ENCODE data around the gene PHF1. TPM values are rescaled to one million over a fixed set of nuclear protein-coding genes. Genes with fewer than 3 reads are reported as not detected.

The PHF1 gene
- polyA plus RNA-seq, 3 donors = 3.0 to 90.2 (median 3.5) TPM

GRCh38 chr6:33453393-33454008, 42.7 kb downstream of the PHF1 start:
- TF ChIP-seq CTCF (IDR thresholded peaks at IDR 0.05) = no peak
- H3K4me3 Mint-ChIP-seq = peak overlapping the region; percentile 89 to 91
- Histone ChIP-seq H3K36me3 (replicated peaks in 1 of 2; ENCODE audit: control insufficient read depth in 1 of 2, insufficient read depth in 2 of 2, low read length in 2 of 2) (peaks cover 0 to 11% of the 10 kb centered on the region in 2 donors), H3K4me2 (replicated peaks; ENCODE audit: extremely low read depth, low read length, poor library complexity, severe bottlenecking) (peak overlapping the region; percentile 86), H2AFZ (ENCODE audit: insufficient read depth, low read depth, low read length, poor library complexity, severe bottlenecking) (peak overlapping the region; percentile 87), H3K27me3 (ENCODE audit: control insufficient read depth in 2 of 2, insufficient read depth in 2 of 2, low read length in 2 of 2) (no peaks in the 10 kb centered on the region), H3K4me1 (ENCODE audit: control insufficient read depth in 1 of 2, insufficient read depth in 2 of 2, low read length in 2 of 2) (peaks cover 53 to 65% of the 10 kb centered on the region in 2 donors), H3K79me2 (ENCODE audit: insufficient read depth, low read length) (peaks cover 45% of the 10 kb centered on the region), H4K20me1 (ENCODE audit: insufficient read depth, low read length) (no peaks in the 10 kb centered on the region), H3K9ac (ENCODE audit: insufficient read depth, low read length, poor library complexity, severe bottlenecking) (peak overlapping the region; percentile 78), H3K27ac (ENCODE audit: low read depth in 1 of 2, low read length in 2 of 2) (peak overlapping the region; percentile 56 to 82), H3K9me3 (replicated peaks in 1 of 2; ENCODE audit: control insufficient read depth in 1 of 2, insufficient read depth in 1 of 2, low read length in 2 of 2) (no peaks in the 10 kb centered on the region), H3K4me3 (replicated peaks in 1 of 3; ENCODE audit: low read depth in 2 of 3, low read length in 3 of 3) (peak overlapping the region; percentile 88 to 96 (median 95))
- peak overlapping the region; percentile 61 to 95 (median 89) for H3K27ac Mint-ChIP-seq
- DNase-seq = no peak
- intact Hi-C loops (cut with micrococcal nuclease) = loop anchor here in 1 of 2 donors (5.0 kb wide), 1 partner anchor 36 kb away; the partner anchor contains the start of gene CUTA
- 0% methylated on average over 1 of the region's 12 CpGs for WGBS (ENCODE audit: insufficient coverage)
- peaks cover 0 to 3% (median 1%) of the 10 kb centered on the region in 3 donors for H3K27me3 Mint-ChIP-seq (ENCODE audit: low read depth in 3 of 3)
- no peaks in the 10 kb centered on the region for H3K9me3 Mint-ChIP-seq
- peaks cover 60% of the 10 kb centered on the region for H3K4me1 Mint-ChIP-seq
- H3K36me3 Mint-ChIP-seq = peaks cover 21 to 22% of the 10 kb centered on the region in 2 donors

- H3K4me1 Mint-ChIP-seq = peaks cover 53% of the 10 kb centered on the region
- Histone ChIP-seq H3K79me2 (ENCODE audit: insufficient read depth, low read length) (peaks cover 38% of the 10 kb centered on the region), H4K20me1 (ENCODE audit: insufficient read depth, low read length) (no peaks in the 10 kb centered on the region), H3K9ac (ENCODE audit: insufficient read depth, low read length, poor library complexity, severe bottlenecking) (peak within 1 kb of the TSS; percentile 78), H3K27me3 (ENCODE audit: control insufficient read depth in 2 of 2, insufficient read depth in 2 of 2, low read length in 2 of 2) (no peaks in the 10 kb centered on the region), H2AFZ (ENCODE audit: insufficient read depth, low read depth, low read length, poor library complexity, severe bottlenecking) (peak within 1 kb of the TSS; percentile 87), H3K9me3 (replicated peaks in 1 of 2; ENCODE audit: control insufficient read depth in 1 of 2, insufficient read depth in 1 of 2, low read length in 2 of 2) (no peaks in the 10 kb centered on the region), H3K4me3 (replicated peaks in 1 of 3; ENCODE audit: low read depth in 2 of 3, low read length in 3 of 3) (peak within 1 kb of the TSS; percentile 88 to 96 (median 95)), H3K4me1 (ENCODE audit: control insufficient read depth in 1 of 2, insufficient read depth in 2 of 2, low read length in 2 of 2) (peaks cover 45 to 58% of the 10 kb centered on the region in 2 donors), H3K36me3 (replicated peaks in 1 of 2; ENCODE audit: control insufficient read depth in 1 of 2, insufficient read depth in 2 of 2, low read length in 2 of 2) (peaks cover 0 to 11% of the 10 kb centered on the region in 2 donors), H3K27ac (ENCODE audit: low read depth in 1 of 2, low read length in 2 of 2) (peak within 1 kb of the TSS; percentile 56 to 82), H3K4me2 (replicated peaks; ENCODE audit: extremely low read depth, low read length, poor library complexity, severe bottlenecking) (peak within 1 kb of the TSS; percentile 86)
- intact Hi-C loops (cut with micrococcal nuclease) = loop anchor here in 1 of 2 donors (5.0 kb wide), 1 partner anchor 37 kb away; the partner anchor contains the start of gene CUTA
- peaks cover 15 to 16% of the 10 kb centered on the region in 2 donors for H3K36me3 Mint-ChIP-seq
- WGBS (ENCODE audit: insufficient coverage) = under 1% methylated on average over 57 of the region's 65 CpGs
- peaks cover 0 to 3% (median 2%) of the 10 kb centered on the region in 3 donors for H3K27me3 Mint-ChIP-seq (ENCODE audit: low read depth in 3 of 3)
- TF ChIP-seq CTCF (IDR thresholded peaks at IDR 0.05) = no peak
- peak within 1 kb of the TSS; percentile 86 to 95 (median 89) for H3K27ac Mint-ChIP-seq
- H3K9me3 Mint-ChIP-seq = peaks cover 0 to 2% (median 0%) of the 10 kb centered on the region in 7 donors
- peak within 1 kb of the TSS; percentile 89 to 91 for H3K4me3 Mint-ChIP-seq
- peak; percentile 93 to 96 (median 94) for DNase-seq
Measured at GRCh38 chr6:33454009-33454946, 43.5 kb downstream of the PHF1 start, which contains the start of gene ZBTB9. Gene ZBTB9, plus strand, starts transcription at chr6:33454576. Its CDS starts 525 bp downstream, at chr6:33455101.

All from CD14-positive monocyte (primary cell).